ENCODE results near the gene PYROXD2. TPM values are rescaled to one million over a fixed set of nuclear protein-coding genes. Genes with fewer than 3 reads are reported as not detected.

PYROXD2 gene
- total and polyA plus RNA-seq, 2 of the 13 experiments (the other 11 are each of a cell fraction or from before 2014, with no cell fraction given), result 2.0 to 6.2 TPM

DNA sequence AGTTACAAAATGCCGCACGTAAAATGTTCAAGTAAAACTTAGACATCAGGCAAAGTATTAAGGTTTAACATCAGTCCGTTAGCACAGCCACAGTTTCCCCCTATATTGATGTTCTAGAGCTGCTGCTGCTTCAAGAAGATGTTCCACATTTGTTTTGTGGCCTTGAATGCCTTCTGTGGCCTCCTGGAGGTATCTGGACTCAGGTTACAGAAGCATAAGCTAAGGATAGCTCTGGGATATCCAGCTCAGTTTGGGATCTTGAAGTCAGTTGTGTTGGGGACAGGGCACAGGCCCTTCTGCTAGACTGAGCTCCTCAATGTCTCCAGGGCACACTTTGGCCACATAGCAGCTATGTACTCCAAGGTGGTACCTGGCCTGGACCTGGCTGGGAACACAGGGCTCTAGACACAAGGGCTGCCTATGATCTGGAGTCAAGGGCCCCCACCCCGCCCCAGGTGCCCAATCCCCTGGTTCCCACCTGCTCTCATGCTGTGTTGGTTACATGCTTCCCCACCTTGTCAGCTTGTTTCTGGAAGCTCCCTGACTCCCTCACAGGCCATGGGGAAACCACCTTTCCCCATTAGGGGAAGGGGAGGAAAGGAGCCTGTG is 4.7 kb downstream of the PYROXD2 start:
- no peak for ATAC-seq
- no peak overlapping the region for H2AFZ ChIP-seq (ENCODE audit: low read length)
- BruUV-seq (replicated peaks), result no TSS peak
- H4K20me1 ChIP-seq (ENCODE audit: insufficient read depth, low read length), result no peaks in the 10 kb centered on the region
- H3K79me2 ChIP-seq (ENCODE audit: insufficient read depth, low read length), result no peaks in the 10 kb centered on the region
- no peaks in the 10 kb centered on the region for H3K27me3 ChIP-seq (ENCODE audit: control insufficient read depth in 1 of 2, insufficient read depth in 2 of 2, low read length in 2 of 2)
- in situ Hi-C loops (cut with HindIII; ENCODE audit: extremely low pct_ligation_motif_present, low pct_unique_long_range_greater_than_20kb), result no loop called here
- ChIA-PET CTCF (ENCODE audit: low intra/inter-chr PET ratio, low total read pairs) (no interaction called here), POLR2A (interaction anchor here (0.6 kb wide), 1 partner anchor 1002 kb away, joined by 3 read pairs; no protein-coding TSS in a partner anchor)
- no peak overlapping the region for H3K9ac ChIP-seq (ENCODE audit: insufficient read depth, low read depth, low read length)
- no peak for FAIRE-seq
- 92% methylated on average over 3 of the region's 4 CpGs for WGBS (ENCODE audit: low lambda C conversion rate)
- H3K27ac ChIP-seq (ENCODE audit: extremely low read length, insufficient read depth, low read length), result no peak overlapping the region
- no peak overlapping the region for H3K4me2 ChIP-seq (ENCODE audit: low read depth, low read length)
- intact Hi-C loops (cut with micrococcal nuclease; ENCODE audit: unreplicated experiment), result no loop called here
- H3K4me3 ChIP-seq (replicated peaks in 1 of 3; ENCODE audit: insufficient read depth in 1 of 3, low read depth in 2 of 3, low read length in 3 of 3), result no peak overlapping the region
- H3K9me3 ChIP-seq (ENCODE audit: low read length), result no peaks in the 10 kb centered on the region
- H3K36me3 ChIP-seq (replicated peaks in 1 of 2; ENCODE audit: control insufficient read depth in 1 of 2, insufficient read depth in 2 of 2, low read length in 2 of 2), result no peaks in the 10 kb centered on the region
- no peak for DNase-seq (ENCODE audit: low spot score)
- peaks cover 10% of the 10 kb centered on the region for H3K4me1 ChIP-seq (ENCODE audit: insufficient read depth, low read length)
- TF ChIP-seq, protein P1, sequence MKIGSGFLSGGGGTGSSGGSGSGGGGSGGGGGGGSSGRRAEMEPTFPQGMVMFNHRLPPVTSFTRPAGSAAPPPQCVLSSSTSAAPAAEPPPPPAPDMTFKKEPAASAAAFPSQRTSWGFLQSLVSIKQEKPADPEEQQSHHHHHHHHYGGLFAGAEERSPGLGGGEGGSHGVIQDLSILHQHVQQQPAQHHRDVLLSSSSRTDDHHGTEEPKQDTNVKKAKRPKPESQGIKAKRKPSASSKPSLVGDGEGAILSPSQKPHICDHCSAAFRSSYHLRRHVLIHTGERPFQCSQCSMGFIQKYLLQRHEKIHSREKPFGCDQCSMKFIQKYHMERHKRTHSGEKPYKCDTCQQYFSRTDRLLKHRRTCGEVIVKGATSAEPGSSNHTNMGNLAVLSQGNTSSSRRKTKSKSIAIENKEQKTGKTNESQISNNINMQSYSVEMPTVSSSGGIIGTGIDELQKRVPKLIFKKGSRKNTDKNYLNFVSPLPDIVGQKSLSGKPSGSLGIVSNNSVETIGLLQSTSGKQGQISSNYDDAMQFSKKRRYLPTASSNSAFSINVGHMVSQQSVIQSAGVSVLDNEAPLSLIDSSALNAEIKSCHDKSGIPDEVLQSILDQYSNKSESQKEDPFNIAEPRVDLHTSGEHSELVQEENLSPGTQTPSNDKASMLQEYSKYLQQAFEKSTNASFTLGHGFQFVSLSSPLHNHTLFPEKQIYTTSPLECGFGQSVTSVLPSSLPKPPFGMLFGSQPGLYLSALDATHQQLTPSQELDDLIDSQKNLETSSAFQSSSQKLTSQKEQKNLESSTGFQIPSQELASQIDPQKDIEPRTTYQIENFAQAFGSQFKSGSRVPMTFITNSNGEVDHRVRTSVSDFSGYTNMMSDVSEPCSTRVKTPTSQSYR (CRISPR knock-in tag; IDR thresholded peaks at IDR 0.05; ENCODE audit: borderline replicate concordance), result no peak
- no peak for TF ChIP-seq HOXA9 (CRISPR knock-in tag; IDR thresholded peaks at IDR 0.05; ENCODE audit: borderline replicate concordance)
- TF ChIP-seq ZNF75D (CRISPR knock-in tag; IDR thresholded peaks at IDR 0.05; ENCODE audit: borderline replicate concordance), result no peak
- TF ChIP-seq TEAD2 (CRISPR knock-in tag; IDR thresholded peaks at IDR 0.05), result no peak
- no peak for TF ChIP-seq ZC3H4 (CRISPR knock-in tag; IDR thresholded peaks at IDR 0.05; ENCODE audit: borderline replicate concordance)
- TF ChIP-seq, protein P2, sequence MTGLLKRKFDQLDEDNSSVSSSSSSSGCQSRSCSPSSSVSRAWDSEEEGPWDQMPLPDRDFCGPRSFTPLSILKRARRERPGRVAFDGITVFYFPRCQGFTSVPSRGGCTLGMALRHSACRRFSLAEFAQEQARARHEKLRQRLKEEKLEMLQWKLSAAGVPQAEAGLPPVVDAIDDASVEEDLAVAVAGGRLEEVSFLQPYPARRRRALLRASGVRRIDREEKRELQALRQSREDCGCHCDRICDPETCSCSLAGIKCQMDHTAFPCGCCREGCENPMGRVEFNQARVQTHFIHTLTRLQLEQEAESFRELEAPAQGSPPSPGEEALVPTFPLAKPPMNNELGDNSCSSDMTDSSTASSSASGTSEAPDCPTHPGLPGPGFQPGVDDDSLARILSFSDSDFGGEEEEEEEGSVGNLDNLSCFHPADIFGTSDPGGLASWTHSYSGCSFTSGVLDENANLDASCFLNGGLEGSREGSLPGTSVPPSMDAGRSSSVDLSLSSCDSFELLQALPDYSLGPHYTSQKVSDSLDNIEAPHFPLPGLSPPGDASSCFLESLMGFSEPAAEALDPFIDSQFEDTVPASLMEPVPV (CRISPR knock-in tag; IDR thresholded peaks at IDR 0.05), result no peak
- no peak for TF ChIP-seq ZNF552 (CRISPR knock-in tag; IDR thresholded peaks at IDR 0.05; ENCODE audit: borderline replicate concordance)
- TF ChIP-seq CCDC6 (CRISPR knock-in tag; IDR thresholded peaks at IDR 0.05), result no peak
- no peak for TF ChIP-seq NR2C2 (CRISPR knock-in tag; IDR thresholded peaks at IDR 0.05; ENCODE audit: borderline replicate concordance)
- no peak for TF ChIP-seq ZNF614 (CRISPR knock-in tag; IDR thresholded peaks at IDR 0.05; ENCODE audit: borderline replicate concordance)
- TF ChIP-seq CREM (IDR thresholded peaks at IDR 0.05), result no peak
- TF ChIP-seq CREM (CRISPR knock-in tag; IDR thresholded peaks at IDR 0.05), result no peak
- TF ChIP-seq, protein P3, sequence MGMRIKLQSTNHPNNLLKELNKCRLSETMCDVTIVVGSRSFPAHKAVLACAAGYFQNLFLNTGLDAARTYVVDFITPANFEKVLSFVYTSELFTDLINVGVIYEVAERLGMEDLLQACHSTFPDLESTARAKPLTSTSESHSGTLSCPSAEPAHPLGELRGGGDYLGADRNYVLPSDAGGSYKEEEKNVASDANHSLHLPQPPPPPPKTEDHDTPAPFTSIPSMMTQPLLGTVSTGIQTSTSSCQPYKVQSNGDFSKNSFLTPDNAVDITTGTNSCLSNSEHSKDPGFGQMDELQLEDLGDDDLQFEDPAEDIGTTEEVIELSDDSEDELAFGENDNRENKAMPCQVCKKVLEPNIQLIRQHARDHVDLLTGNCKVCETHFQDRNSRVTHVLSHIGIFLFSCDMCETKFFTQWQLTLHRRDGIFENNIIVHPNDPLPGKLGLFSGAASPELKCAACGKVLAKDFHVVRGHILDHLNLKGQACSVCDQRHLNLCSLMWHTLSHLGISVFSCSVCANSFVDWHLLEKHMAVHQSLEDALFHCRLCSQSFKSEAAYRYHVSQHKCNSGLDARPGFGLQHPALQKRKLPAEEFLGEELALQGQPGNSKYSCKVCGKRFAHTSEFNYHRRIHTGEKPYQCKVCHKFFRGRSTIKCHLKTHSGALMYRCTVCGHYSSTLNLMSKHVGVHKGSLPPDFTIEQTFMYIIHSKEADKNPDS (CRISPR knock-in tag; IDR thresholded peaks at IDR 0.05), result no peak
